HG03097 (cell line): ENCODE data around the gene COL18A1.
"Not testable (repeated sequence)": the region's sequence is repeated elsewhere in the genome, so short reads cannot be mapped to it uniquely, and the experiment has no call there.

Source experiments
- ATAC-seq: cut with Tn5 transposase; IDR thresholded peaks from one replicate; pipeline ENCODE4 v1.9.1; 2021; ENCODE audit not compliant: unreplicated experiment, low FRiP score

Gene COL18A1

DNA sequence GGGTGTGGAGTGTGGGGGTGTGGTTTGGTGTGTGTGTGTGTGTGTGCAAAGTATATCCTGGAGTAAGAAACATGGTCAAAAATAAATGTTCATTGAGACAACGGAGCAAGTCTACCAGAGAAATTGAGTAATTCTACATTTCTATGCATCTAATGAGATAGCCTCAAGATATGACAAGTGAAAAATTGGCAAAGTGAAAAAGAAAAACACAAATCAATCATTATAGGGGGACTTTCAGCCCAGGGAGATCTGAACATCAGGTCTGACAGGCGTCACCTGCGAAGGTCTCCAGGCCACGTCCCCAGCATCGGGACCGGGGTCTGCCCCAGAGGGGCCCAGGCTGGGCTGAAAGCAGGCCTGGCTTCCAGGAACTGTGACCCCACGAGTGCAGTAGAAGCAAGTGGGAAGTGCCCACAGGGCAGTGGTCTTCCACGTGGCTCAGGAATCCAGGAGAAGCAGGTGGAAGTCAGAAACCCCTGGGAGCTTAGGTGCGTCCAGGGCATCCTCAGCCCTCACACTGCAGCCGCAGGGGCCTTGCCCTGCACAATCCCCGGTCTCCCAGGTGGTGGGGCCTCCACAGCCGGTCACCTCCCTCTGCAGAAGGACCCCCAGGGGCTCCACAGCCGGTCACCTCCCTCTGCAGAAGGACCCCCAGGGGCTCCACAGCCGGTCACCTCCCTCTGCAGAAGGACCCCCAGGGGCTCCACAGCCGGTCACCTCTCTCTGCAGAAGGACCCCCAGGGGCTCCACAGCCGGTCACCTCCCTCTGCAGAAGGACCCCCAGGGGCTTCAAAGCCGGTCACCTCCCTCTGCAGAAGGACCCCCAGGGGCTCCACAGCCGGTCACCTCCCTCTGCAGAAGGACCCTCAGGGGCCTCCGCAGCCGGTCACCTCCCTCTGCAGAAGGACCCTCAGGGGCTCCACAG, 96.4 kb downstream of the COL18A1 start:
- ATAC-seq = not testable (repeated sequence)

DNA sequence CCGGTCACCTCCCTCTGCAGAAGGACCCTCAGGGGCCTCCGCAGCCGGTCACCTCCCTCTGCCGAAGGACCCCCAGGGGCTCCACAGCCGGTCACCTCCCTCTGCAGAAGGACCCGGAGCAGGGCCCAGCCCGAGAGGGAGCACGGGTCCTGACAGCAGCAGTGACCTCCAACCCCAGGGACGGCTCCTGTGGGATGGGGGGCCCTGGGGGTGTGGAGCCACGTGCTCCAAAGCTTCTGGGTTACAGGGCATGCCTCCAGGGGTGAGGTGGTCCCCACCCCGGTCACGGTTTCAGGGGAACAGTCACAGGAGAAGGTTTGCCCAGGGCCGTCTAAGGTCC, 97.0 kb downstream of the COL18A1 start:
- no peak for ATAC-seq

DNA sequence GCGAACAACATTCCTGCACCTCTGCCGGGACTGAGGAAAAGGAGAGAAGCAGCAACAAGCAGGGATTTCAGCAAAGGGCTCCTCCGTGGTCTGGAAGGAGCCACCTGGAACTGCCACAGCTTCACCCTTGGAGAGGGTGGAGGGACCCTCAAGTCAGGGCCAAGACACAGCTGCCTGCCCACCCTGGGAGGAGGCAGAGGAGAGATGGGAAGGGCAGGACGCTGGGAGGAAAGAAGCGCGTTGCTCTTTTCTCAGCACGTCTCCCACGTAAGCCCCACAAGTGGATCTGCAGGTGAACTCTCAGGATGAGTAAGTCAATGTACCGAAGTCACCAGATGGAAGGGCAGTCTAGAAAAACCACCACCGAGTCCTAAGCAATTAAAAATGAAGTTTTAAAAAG, 97.6 kb downstream of the COL18A1 start:
- no peak for ATAC-seq

DNA sequence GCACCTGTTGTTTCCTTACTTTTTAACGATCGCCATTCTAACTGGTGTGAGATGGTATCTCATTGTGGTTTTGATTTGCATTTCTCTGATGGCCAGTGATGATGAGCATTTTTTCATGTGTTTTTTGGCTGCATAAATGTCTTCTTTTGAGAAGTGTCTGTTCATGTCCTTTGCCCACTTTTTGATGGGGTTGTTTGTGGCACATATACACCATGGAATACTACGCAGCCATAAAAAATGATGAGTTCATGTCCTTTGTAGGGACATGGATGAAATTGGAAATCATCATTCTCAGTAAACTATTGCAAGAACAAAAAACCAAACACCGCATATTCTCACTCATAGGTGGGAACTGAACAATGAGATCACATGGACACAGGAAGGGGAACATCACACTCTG, 98.3 kb downstream of the COL18A1 start:
- not testable (repeated sequence) for ATAC-seq

DNA sequence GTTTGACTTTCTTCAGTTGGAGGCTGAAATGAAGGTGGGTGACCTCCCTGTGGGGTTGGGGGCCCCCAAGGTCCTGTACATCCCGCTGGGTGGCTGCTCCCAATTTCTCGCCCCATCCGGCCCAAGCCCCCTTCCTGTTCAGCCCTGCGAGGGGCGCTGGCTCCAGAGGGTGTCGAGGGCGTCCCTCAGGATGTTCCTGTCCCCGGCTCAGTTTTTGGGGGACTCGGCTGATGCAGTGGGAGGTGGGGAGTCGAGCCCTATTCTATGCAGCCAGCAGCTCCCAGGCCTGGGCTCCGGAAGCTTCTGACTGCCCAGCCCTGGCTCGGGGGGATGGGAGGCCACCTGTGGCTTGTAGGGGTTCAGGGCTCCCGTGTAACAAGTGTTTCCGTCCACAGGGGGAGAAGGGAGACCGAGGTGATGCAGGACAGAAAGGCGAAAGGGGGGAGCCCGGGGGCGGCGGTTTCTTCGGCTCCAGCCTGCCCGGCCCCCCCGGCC, 99.1 kb downstream of the COL18A1 start:
- no peak for ATAC-seq

DNA sequence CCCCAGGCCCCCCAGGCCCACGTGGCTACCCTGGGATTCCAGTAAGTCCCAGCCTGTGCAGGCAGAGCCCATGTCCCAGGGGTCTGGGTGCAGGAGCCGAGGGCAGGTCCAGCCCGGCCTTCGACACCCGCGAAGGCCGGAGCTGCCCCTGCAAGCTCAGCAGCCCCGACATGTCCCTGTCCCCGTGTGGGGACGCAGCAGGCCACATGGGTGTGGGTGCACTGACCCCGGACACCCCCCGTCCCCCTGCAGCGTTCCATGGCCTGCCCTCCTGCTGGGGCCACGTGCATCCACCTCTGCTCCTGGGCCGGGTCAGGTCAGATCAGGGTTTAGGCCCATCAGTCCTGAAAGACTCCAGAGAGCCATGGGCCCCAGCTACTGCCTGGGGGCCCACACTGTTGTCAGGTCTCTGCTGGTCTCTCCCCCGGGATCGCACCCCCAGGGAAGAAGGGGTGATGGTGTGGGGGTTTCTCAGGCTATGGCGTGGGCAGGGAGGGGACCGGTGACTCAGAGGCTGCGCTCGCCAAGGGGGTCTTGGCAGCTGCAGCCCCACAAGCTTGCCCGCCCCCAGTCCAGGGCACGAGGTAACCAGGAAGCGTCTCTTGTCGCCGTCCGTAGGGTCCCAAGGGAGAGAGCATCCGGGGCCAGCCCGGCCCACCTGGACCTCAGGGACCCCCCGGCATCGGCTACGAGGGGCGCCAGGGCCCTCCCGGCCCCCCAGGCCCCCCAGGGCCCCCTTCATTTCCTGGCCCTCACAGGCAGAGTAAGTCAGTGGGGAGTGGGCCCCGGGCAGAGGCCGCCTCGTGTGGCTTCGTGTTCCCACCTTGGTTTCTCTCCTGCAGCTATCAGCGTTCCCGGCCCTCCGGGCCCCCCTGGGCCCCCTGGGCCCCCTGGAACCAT, 99.8 kb downstream of the COL18A1 start:
- no peak for ATAC-seq

DNA sequence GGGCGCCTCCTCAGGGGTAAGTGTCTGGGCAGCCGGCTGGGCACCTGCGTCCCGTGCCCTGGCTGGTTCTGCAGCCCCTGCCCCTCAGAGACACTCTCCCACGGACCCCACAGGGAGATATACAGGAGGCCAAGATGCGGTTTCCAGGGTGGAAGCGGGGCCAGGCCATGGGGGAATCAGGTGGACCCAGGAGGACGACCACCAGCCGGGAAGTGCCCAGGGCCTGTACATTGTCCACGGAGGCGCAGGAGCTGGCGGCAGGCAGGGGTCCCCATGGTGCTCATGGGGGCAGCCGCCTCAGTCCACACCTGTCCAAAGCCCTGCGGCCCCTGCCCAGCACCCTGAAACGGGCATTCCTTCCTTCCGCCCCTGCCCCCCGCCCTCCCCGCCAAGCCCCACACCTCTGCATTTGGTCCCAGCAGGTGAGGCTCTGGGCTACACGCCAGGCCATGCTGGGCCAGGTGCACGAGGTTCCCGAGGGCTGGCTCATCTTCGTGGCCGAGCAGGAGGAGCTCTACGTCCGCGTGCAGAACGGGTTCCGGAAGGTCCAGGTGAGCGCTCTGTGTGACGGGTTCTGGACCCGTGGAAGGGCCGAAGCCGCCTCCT, 100.6 kb downstream of the COL18A1 start:
- no peak for ATAC-seq

DNA sequence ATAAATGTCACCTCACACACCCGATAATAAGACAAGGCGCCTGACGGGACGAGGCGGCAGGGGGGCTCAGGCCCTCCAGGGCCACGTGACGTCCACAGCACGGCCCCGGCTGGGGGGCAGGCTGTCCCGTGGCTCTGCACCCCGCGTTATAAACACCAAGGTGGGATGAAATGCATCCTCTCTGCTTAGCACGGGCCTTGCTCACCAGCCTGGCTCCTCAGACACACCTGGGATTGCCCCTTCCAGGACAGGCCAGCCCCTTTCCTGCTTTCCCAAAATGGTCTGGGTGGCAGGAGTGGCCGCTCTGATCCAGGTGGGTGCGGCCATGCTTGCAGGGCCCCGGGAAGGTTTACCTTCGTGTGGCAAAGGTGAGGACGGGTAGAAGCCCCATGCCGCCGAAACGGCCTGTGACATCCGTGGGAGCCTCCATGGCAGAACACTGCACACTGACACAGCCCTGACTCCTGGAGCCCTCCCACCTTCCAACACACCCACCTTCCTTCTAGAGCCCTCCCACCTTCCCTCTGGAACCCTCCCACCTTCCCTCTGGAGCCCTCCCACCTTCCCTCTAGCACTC, 101.4 kb downstream of the COL18A1 start:
- ATAC-seq = no peak

DNA sequence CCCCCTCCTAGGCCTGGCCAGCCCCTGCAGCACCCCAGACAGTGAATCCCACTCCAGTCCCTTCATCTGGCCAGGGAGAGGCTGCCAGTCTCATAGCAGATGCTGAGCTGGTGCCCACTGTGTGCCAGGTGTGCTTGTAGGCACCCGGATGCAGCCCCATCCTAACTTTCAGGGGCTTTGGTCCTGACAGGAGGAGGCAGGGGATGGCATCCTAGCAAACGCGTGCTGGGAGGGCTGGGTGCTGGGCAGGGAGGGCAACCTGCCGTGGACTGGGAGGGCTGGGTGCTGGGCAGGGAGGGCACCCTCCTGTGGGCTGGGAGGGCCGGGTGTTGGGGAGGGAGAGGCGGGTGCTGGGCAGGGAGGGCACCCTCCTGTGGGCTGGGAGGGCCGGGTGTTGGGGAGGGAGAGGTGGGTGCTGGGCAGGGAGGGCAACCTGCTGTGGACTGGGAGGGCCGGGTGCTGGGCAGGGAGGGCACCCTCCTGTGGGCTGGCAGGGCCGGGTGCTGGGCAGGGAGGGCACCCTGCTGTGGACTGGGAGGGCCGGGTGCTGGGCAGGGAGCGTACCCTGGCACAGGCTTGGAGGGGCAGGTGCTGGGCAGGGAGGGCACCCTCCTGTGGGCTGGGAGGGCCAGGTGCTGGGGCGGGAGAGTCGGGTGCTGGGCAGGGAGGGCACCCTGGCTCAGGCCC, 102.0 kb downstream of the COL18A1 start:
- ATAC-seq = no peak

DNA sequence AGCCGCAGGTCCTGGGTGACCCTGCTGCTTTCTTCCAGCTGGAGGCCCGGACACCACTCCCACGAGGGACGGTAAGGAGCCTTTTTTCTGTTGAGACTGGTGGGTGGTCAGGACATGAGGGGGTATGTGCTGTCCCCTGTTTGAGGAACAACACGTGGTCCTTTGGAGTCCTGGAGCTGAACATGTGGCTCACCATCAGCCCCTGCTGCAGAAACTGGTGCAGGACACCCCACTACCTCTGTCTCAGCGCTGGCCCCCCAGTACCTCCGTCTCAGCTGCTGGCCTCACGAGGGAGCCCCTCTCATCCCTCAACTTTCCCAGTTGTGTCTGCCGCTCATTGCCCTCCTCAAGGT, 102.5 kb downstream of the COL18A1 start:
- no peak for ATAC-seq

DNA sequence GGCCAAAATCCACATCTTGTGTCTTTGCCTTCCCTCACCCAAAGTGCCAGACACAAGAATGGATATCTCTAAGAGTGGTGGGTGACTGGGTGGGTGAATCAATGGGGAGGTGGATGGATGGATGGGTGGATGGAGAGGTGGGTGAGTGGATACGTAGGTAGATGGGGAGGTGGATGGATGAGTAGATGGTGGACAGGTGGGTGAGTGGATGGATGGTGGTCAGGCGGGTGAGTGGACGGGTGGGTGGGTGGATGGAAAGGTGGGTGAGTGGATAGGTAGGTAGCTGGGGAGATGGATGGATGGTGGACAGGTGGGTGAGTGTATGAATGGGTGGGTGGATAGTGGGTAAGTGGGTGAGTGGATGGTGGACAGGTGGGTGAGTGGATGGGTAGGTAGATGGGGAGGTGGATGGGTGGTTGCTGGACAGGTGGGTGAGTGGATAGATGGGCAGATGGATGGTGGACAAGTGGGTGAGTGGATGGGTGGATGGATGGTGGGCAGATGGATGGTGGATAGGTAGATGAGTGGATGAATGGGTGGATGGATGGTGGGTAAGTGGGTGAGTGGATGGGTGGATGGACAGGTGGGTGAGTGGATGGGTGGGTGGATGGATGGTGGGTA, 103.0 kb downstream of the COL18A1 start:
- no peak for ATAC-seq

DNA sequence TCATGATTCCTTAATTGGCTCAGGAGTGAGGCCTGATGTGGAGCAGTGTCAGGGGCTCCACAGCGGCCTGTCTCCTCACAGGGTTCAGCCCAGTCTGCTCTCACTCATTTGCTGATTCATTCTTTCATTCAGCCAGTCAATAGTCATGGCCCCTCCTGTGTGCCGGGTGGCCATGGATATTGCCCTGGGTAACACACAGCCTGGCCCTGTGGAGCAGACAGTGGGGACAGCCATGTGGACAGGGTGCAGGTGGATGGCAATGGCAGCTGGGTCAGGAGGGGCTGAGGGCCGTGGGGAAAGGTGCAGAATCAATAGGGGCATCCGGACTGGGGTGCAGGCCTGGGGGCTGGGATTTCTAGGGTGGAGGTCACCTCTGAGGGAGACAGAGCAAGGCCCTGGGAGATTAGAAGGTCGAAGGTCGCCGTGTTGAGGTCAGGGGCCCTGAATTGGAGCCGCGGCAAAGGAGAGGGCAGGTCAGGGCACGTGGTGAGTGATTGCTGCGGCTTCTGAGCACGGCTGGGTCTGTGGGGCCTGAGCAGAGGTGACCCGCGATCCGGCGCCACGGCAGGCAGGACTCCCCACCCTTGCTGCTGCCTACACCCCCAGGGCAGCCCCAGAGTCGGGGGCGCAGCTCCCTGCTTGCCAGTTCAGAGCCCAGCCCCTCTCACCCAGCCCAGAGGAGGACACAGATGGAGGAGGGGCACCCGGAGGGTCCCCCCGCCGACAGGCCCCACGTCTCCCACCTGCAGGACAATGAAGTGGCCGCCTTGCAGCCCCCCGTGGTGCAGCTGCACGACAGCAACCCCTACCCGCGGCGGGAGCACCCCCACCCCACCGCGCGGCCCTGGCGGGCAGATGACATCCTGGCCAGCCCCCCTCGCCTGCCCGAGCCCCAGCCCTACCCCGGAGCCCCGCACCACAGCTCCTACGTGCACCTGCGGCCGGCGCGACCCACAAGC, 103.9 kb downstream of the COL18A1 start:
- ATAC-seq = no peak

DNA sequence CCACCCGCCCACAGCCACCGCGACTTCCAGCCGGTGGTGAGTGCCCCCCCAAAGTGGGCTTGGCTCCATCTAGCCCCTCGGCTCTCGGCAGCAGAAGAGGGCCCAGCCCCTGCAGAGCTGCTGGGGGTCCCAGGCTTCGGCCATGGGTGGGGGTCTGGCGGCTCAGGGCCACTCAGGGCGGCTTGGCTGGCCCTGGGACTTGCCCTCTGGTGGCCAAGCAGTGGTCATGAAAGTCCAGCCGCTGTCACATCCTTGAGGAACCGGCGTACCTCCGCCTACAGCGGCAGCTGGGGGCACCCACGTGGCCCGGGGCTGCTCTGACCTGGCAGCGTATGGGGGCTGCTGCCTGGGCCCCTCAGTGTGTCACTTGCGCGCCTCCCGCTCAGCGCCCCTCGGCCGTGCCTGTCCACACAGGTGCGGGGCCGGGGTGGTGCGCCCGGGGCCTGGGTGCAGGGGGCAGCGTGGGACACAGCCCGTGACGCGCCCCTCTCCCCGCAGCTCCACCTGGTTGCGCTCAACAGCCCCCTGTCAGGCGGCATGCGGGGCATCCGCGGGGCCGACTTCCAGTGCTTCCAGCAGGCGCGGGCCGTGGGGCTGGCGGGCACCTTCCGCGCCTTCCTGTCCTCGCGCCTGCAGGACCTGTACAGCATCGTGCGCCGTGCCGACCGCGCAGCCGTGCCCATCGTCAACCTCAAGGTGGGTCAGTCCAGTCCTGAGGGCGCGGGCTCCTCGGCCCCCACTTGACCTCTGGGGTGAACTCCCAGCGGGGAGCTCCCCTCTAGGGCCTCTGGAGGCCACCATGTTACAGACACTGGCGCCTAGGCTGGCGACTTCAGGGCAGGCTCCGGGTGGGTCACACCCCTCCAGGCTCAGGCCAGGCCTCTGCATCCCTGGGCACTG, 104.9 kb downstream of the COL18A1 start:
- ATAC-seq = no peak

DNA sequence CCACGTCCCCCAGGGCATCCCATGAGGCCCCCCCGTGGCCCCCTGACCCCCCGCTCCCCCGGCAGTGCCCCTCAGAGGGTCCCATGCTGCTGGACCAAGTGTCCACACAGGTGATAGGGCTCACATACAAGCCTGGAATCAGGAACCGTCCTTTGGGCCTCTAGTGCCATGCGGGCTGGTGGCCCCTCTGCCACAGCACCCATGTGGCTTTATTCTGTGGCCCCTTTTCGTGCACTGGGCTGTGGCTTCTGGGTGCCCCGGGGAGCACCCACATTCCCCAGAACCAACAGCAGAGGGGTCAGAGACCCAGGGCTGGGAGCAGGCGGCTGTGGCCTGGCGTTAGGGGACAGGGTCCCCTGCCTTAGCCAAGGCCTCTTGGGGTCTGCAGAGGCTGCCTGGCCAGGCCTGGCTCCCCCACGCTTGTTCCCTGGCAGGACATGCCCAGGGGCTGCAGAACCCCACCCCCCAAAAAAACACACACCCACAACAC, 105.5 kb downstream of the COL18A1 start:
- ATAC-seq = no peak

DNA sequence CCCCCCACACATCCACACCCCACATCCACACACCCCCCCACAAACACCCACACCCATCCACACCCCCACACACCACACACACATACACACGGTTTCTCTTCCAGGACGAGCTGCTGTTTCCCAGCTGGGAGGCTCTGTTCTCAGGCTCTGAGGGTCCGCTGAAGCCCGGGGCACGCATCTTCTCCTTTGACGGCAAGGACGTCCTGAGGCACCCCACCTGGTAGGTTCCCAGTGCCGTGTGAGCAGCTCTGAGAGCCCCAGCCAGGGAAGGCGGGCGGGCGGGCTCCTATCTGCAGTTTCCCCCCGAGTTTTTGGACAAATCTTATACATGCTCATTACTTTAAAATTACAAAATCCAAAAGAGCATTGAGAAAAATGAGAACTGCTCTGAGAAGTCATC, 106.0 kb downstream of the COL18A1 start:
- ATAC-seq = no peak

DNA sequence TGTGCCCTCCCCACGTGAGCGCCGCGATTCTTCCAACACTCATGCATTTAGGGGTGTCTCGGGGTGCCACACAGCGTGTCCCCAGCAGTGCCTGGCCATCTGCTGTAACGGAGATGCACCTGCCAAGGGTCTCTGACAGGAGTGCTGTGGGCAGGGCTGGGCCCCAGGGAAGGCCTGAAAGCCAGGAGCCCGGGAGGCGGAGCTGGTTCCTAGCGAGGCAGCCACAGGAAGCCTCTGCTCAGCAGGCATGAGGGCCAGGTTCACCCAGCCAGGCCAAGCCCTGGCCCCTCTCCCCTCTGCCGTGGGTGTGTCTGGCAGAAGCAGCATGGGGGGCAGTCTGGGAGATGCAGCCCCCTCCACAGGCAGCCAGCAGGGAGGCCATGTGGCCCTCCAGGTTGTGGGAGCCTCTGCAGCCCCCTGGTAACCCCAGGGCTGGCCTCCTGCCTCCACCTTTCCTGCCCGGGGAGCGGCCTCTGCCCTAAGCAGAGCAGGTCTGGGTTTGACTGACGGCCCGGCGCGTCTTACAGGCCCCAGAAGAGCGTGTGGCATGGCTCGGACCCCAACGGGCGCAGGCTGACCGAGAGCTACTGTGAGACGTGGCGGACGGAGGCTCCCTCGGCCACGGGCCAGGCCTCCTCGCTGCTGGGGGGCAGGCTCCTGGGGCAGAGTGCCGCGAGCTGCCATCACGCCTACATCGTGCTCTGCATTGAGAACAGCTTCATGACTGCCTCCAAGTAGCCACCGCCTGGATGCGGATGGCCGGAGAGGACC, 106.9 kb downstream of the COL18A1 start:
- no peak for ATAC-seq

DNA sequence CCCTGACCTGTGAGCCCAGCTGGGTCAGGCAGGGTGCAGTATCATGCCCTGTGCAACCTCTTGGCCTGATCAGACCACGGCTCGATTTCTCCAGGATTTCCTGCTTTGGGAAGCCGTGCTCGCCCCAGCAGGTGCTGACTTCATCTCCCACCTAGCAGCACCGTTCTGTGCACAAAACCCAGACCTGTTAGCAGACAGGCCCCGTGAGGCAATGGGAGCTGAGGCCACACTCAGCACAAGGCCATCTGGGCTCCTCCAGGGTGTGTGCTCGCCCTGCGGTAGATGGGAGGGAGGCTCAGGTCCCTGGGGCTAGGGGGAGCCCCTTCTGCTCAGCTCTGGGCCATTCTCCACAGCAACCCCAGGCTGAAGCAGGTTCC, 107.6 kb downstream of the COL18A1 start:
- ATAC-seq = no peak
